ENCODE measurements around the gene FHOD3.

FHOD3 gene

GRCh38 chr18:36812678-36813077, 515.2 kb downstream of the FHOD3 start:
- TF ChIP-seq TCF12 (IDR thresholded peaks at IDR 0.05; ENCODE audit: low read depth): no peak
- TF ChIP-seq EGR1 (IDR thresholded peaks at IDR 0.05): no peak
- TF ChIP-seq FOXM1 (IDR thresholded peaks at IDR 0.05; ENCODE audit: borderline replicate concordance, low read depth): no peak
- TF ChIP-seq YY1 (IDR thresholded peaks at IDR 0.05; ENCODE audit: low read depth): no peak
- no peak for TF ChIP-seq EP300 (IDR thresholded peaks at IDR 0.05; ENCODE audit: borderline replicate concordance)
- no peak for TF ChIP-seq ZBTB7A (IDR thresholded peaks at IDR 0.05; ENCODE audit: low read depth)
- TF ChIP-seq TAF1 (IDR thresholded peaks at IDR 0.05; ENCODE audit: low read depth): no peak
- TF ChIP-seq REST (IDR thresholded peaks at IDR 0.05; ENCODE audit: low read depth): no peak
- TF ChIP-seq CEBPB (IDR thresholded peaks at IDR 0.05): no peak
- TF ChIP-seq USF1 (IDR thresholded peaks at IDR 0.05): no peak
- no peak for TF ChIP-seq TEAD4 (IDR thresholded peaks at IDR 0.05)
- TF ChIP-seq MAX (IDR thresholded peaks at IDR 0.05): no peak
- no peak for TF ChIP-seq RAD21 (IDR thresholded peaks at IDR 0.05; ENCODE audit: low read depth)
- TF ChIP-seq CREB1 (IDR thresholded peaks at IDR 0.05; ENCODE audit: low read depth): no peak
- no peak for TF ChIP-seq NFIC (IDR thresholded peaks at IDR 0.05)

GRCh38 chr18:36813101-36813775, 515.7 kb downstream of the FHOD3 start:
- no peak for TF ChIP-seq FOXM1 (IDR thresholded peaks at IDR 0.05; ENCODE audit: borderline replicate concordance, low read depth)

- no peak for TF ChIP-seq USF1 (IDR thresholded peaks at IDR 0.05)
- no peak for TF ChIP-seq RAD21 (IDR thresholded peaks at IDR 0.05; ENCODE audit: low read depth)
- TF ChIP-seq TEAD4 (IDR thresholded peaks at IDR 0.05): no peak
- no peak for TF ChIP-seq YY1 (IDR thresholded peaks at IDR 0.05; ENCODE audit: low read depth)
- TF ChIP-seq TCF12 (IDR thresholded peaks at IDR 0.05; ENCODE audit: low read depth): no peak
- TF ChIP-seq CREB1 (IDR thresholded peaks at IDR 0.05; ENCODE audit: low read depth): no peak
- TF ChIP-seq ZBTB7A (IDR thresholded peaks at IDR 0.05; ENCODE audit: low read depth): no peak
- TF ChIP-seq FOXM1 (IDR thresholded peaks at IDR 0.05; ENCODE audit: borderline replicate concordance, low read depth): no peak
- TF ChIP-seq NFIC (IDR thresholded peaks at IDR 0.05): no peak
- TF ChIP-seq REST (IDR thresholded peaks at IDR 0.05; ENCODE audit: low read depth): no peak
Measured at GRCh38 chr18:36813824-36814223, 516.3 kb downstream of the FHOD3 start.

- TF ChIP-seq TAF1 (IDR thresholded peaks at IDR 0.05; ENCODE audit: low read depth) (no peak), EP300 (IDR thresholded peaks at IDR 0.05; ENCODE audit: borderline replicate concordance) (no peak), NFIC (IDR thresholded peaks at IDR 0.05) (no peak), REST (IDR thresholded peaks at IDR 0.05; ENCODE audit: low read depth) (no peak), USF1 (IDR thresholded peaks at IDR 0.05) (no peak), ZBTB7A (IDR thresholded peaks at IDR 0.05; ENCODE audit: low read depth) (no peak), YY1 (IDR thresholded peaks at IDR 0.05; ENCODE audit: low read depth) (no peak), TEAD4 (IDR thresholded peaks at IDR 0.05) (no peak), TCF12 (IDR thresholded peaks at IDR 0.05; ENCODE audit: low read depth) (no peak), FOXM1 (IDR thresholded peaks at IDR 0.05; ENCODE audit: borderline replicate concordance, low read depth) (no peak), RAD21 (IDR thresholded peaks at IDR 0.05; ENCODE audit: low read depth) (no peak), EGR1 (IDR thresholded peaks at IDR 0.05) (no peak), CREB1 (IDR thresholded peaks at IDR 0.05; ENCODE audit: low read depth) (no peak), CEBPB (IDR thresholded peaks at IDR 0.05) (no peak)
Measured at GRCh38 chr18:36814994-36815393, 517.5 kb downstream of the FHOD3 start.

Measured in Ishikawa (cell line).